CD14-positive monocyte (primary cell): Measurements from ENCODE around the gene CD79B. TPM values are rescaled to one million over a fixed set of nuclear protein-coding genes. Genes with fewer than 3 reads are reported as not detected.
"Not testable (repeated sequence)": the region's sequence is repeated elsewhere in the genome, so short reads cannot be mapped to it uniquely, and the experiment has no call there.

ENCODE experiments used
- DNase-seq, 3 donors: peaks; one replicate each; pipeline ENCODE4 v3.0.0-alpha.2; 2011 to 2022
- H2AFZ ChIP-seq: 2 replicates; pipeline ENCODE4 v1.6.0; 2012; ENCODE audit warnings: mild to moderate bottlenecking, low read depth, low read length, inconsistent platforms; ENCODE audit not compliant: insufficient read depth, poor library complexity, severe bottlenecking
- H3K27ac ChIP-seq, 2 donors: 1 replicate in 1 of 2; 2 replicates in 1 of 2; pipeline ENCODE4 v1.5.1; 2012 to 2013; ENCODE audit warnings: low read length in 2 of 2, control low read depth in 1 of 2, inconsistent platforms in 1 of 2, low read depth in 1 of 2, mild to moderate bottlenecking in 1 of 2
- H3K27me3 ChIP-seq, 2 donors: one replicate each; pipeline versions ENCODE4 v1.6.0 to v1.6.1; 2011 to 2013; ENCODE audit warnings: low read length in 2 of 2; ENCODE audit not compliant: control insufficient read depth in 2 of 2, insufficient read depth in 2 of 2
- H3K36me3 ChIP-seq, 2 donors: replicated peaks in 1 of 2; 1 replicate in 1 of 2; 2 replicates in 1 of 2; pipeline versions ENCODE4 v1.5.1 to v1.6.1; 2012 to 2013; ENCODE audit warnings: low read length in 2 of 2, control low read depth in 1 of 2, inconsistent platforms in 1 of 2, mild to moderate bottlenecking in 1 of 2; ENCODE audit not compliant: insufficient read depth in 2 of 2, control insufficient read depth in 1 of 2
- H3K4me1 ChIP-seq, 2 donors: 1 replicate in 1 of 2; 2 replicates in 1 of 2; pipeline versions ENCODE4 v1.5.1 to v1.6.1; 2012 to 2013; ENCODE audit warnings: low read length in 2 of 2, control low read depth in 1 of 2, inconsistent platforms in 1 of 2, mild to moderate bottlenecking in 1 of 2, moderate library complexity in 1 of 2; ENCODE audit not compliant: insufficient read depth in 2 of 2, control insufficient read depth in 1 of 2
- H3K4me2 ChIP-seq: replicated peaks from 2 replicates; pipeline ENCODE3; 2012; ENCODE audit warnings: low read length, moderate library complexity, mild to moderate bottlenecking; ENCODE audit not compliant: poor library complexity, severe bottlenecking; ENCODE audit errors: extremely low read depth
- H3K4me3 ChIP-seq, 3 experiments: fragments of 200-600 bp in 1 of 3; sonication (generic) in 1 of 3; replicated peaks in 1 of 3; 1 replicate in 2 of 3; 2 replicates in 1 of 3; pipeline ENCODE4 v1.5.1; 2011 to 2013; ENCODE audit warnings: low read length in 3 of 3, mild to moderate bottlenecking in 3 of 3, control low read depth in 2 of 3, low read depth in 2 of 3, inconsistent platforms in 1 of 3, moderate library complexity in 1 of 3
- H3K79me2 ChIP-seq: 2 replicates; pipeline ENCODE4 v1.6.0; 2012; ENCODE audit warnings: mild to moderate bottlenecking, control low read depth, inconsistent platforms, low read length, moderate library complexity; ENCODE audit not compliant: insufficient read depth
- H3K9ac ChIP-seq: 2 replicates; pipeline ENCODE4 v1.6.0; 2017; ENCODE audit warnings: low read length, mild to moderate bottlenecking; ENCODE audit not compliant: insufficient read depth, poor library complexity, severe bottlenecking
- H3K9me3 ChIP-seq, 2 donors: replicated peaks in 1 of 2; 1 replicate in 1 of 2; 2 replicates in 1 of 2; pipeline versions ENCODE4 v1.5.1 to v1.6.1; 2012 to 2013; ENCODE audit warnings: low read length in 2 of 2, control low read depth in 1 of 2; ENCODE audit not compliant: control insufficient read depth in 1 of 2, insufficient read depth in 1 of 2
- H4K20me1 ChIP-seq: 2 replicates; pipeline ENCODE4 v1.6.0; 2012; ENCODE audit warnings: mild to moderate bottlenecking, low read length, control low read depth, moderate library complexity; ENCODE audit not compliant: insufficient read depth
- H3K27ac Mint-ChIP-seq, 7 donors: one replicate each; pipeline ENCODE4 v1.8.0; 2020; ENCODE audit warnings: mild to moderate bottlenecking in 7 of 7, mixed read lengths in 7 of 7, moderate library complexity in 6 of 7, inconsistent platforms in 2 of 7
- H3K27me3 Mint-ChIP-seq, 3 donors: one replicate each; pipeline ENCODE4 v1.8.0; 2021 to 2022; ENCODE audit warnings: low read depth in 3 of 3, mild to moderate bottlenecking in 3 of 3, mixed read lengths in 3 of 3, moderate library complexity in 3 of 3, inconsistent platforms in 1 of 3
- H3K36me3 Mint-ChIP-seq, 2 donors: one replicate each; pipeline ENCODE4 v1.8.0; 2020; ENCODE audit warnings: mixed read lengths in 2 of 2, inconsistent platforms in 1 of 2, mild to moderate bottlenecking in 1 of 2
- H3K4me1 Mint-ChIP-seq: one replicate; pipeline ENCODE4 v1.8.0; 2020; ENCODE audit warnings: mild to moderate bottlenecking, mixed read lengths
- H3K4me3 Mint-ChIP-seq, 2 donors: one replicate each; pipeline ENCODE4 v1.8.0; 2020; ENCODE audit warnings: mild to moderate bottlenecking in 2 of 2, mixed read lengths in 2 of 2, moderate library complexity in 1 of 2
- H3K9me3 Mint-ChIP-seq, 7 donors: one replicate each; pipeline ENCODE4 v1.8.0; 2020 to 2022; ENCODE audit warnings: mixed read lengths in 7 of 7, mild to moderate bottlenecking in 6 of 7, moderate library complexity in 6 of 7, inconsistent platforms in 2 of 7
- CTCF ChIP-seq: fragments of 200-600 bp; IDR thresholded peaks from one replicate; pipeline ENCODE4 v1.8.0; 2022; ENCODE audit warnings: antibody characterized with exemption, mild to moderate bottlenecking
- WGBS: methylation state at CpG from one replicate; pipeline ENCODE4 v1.1.5; 2013; ENCODE audit warnings: missing lambda C conversion rate; ENCODE audit not compliant: insufficient coverage; 5-methylcytosine and 5-hydroxymethylcytosine counted together
- intact Hi-C, 2 donors: fragments of 100-400 bp; cut with micrococcal nuclease; formaldehyde crosslinking; loops; one replicate each; pipeline versions ENCODE4 v1.15.0 to v1.15.1; 2023
- polyA plus RNA-seq, 3 donors: library from polyadenylated mRNA; depleted of rRNA in 1 of 3; unstranded in 2 of 3; stranded (reverse) in 1 of 3; fragments of 300-500 nt in 2 of 3; fragments of >200 nt in 1 of 3; fragmentation: Illumina TruSeq in 2 of 3; gene quantifications; 1 replicate in 2 of 3; 2 replicates in 1 of 3; pipeline ENCODE4 v1.2.3, GENCODE V29; 2012 to 2021

The CD79B gene
- polyA plus RNA-seq, 3 donors: 19.6 to 21.8 (median 20.9) TPM

GRCh38 chr17:63892316-63893037 lies 39.7 kb downstream of the CD79B start:
- H3K27ac ChIP-seq, intact Hi-C loops, H3K79me2 ChIP-seq: not testable (repeated sequence)

More at GRCh38 chr17:63892316-63893037, 39.7 kb downstream of the CD79B start:
- not testable (repeated sequence) for H3K4me2 ChIP-seq, H3K9me3 ChIP-seq, DNase-seq, H4K20me1 ChIP-seq, H3K36me3 ChIP-seq, H3K4me3 Mint-ChIP-seq, H3K4me1 Mint-ChIP-seq, H3K36me3 Mint-ChIP-seq, H3K4me3 ChIP-seq, H3K9ac ChIP-seq, H3K9me3 Mint-ChIP-seq, H2AFZ ChIP-seq, H3K27me3 ChIP-seq, H3K27ac Mint-ChIP-seq, H3K4me1 ChIP-seq
- H3K27me3 Mint-ChIP-seq: peaks cover 6 to 11% (median 10%) of the 10 kb centered on the region in 3 donors
- no CpG with 5 or more reads among the region's 11 CpGs for whole genome bisulfite sequencing
- TF ChIP-seq CTCF: peak; percentile 24
